AG04449 (cell line): ENCODE data around the gene ZNF672.

ENCODE experiments used
- CTCF ChIA-PET: fragments of 350-600 bp; formaldehyde crosslinking; extraction: SDS; loops from one replicate; lab custom pipeline; 2021; ENCODE audit warnings: antibody characterized with exemption; lab: Yijun Ruan, JAX
- POLR2A ChIA-PET: fragments of 400-600, 350-600 bp; formaldehyde crosslinking; extraction: SDS; loops from one replicate; lab custom pipeline; 2020; ENCODE audit warnings: antibody characterized with exemption, inconsistent platforms; lab: Yijun Ruan, JAX
- DNase-seq: peaks from one replicate; pipeline ENCODE4 v3.0.0-alpha.2; 2010; ENCODE audit warnings: low read depth, low spot score
- H3K4me3 ChIP-seq: 2 replicates; pipeline ENCODE4 v1.5.1; 2011; ENCODE audit warnings: low read depth, mild to moderate bottlenecking, control low read depth, low read length
- CTCF ChIP-seq: IDR thresholded peaks from one replicate; pipeline ENCODE4 v1.5.1; 2011; ENCODE audit warnings: mild to moderate bottlenecking, moderate library complexity, low read length, control low read depth, inconsistent platforms; ENCODE audit not compliant: insufficient read depth; ENCODE audit errors: missing control alignments

ZNF672 gene

GRCh38 chr1:248891758-248892157 lies 53.7 kb downstream of the ZNF672 start:
- no peak for TF ChIP-seq CTCF
- ChIA-PET CTCF (interaction anchor here (0.9 kb wide), 1 partner anchor 10 kb away, joined by 3 read pairs; no protein-coding TSS in a partner anchor), POLR2A (no interaction called here)
- no peak overlapping the region for H3K4me3 ChIP-seq
- DNase-seq, result no peak

- no peak for TF ChIP-seq CTCF
- H3K4me3 ChIP-seq, result no peak overlapping the region
- DNase-seq, result no peak
- CTCF ChIA-PET, result interaction anchor here (0.9 kb wide), 1 partner anchor 11 kb away, joined by 3 read pairs; no protein-coding TSS in a partner anchor
- POLR2A ChIA-PET, result no interaction called here
These were observed 54.6 kb downstream of the ZNF672 start for GRCh38 chr1:248892590-248892989.

- TF ChIP-seq CTCF, result no peak
- ChIA-PET CTCF (no interaction called here), POLR2A (no interaction called here)
- DNase-seq, result no peak
- H3K4me3 ChIP-seq, result no peak overlapping the region
These were observed 56.8 kb downstream of the ZNF672 start for GRCh38 chr1:248894837-248895236.

GRCh38 chr1:248897412-248898337 lies 59.7 kb downstream of the ZNF672 start:
- POLR2A ChIA-PET, result no interaction called here
- no peak for DNase-seq
- CTCF ChIA-PET, result no interaction called here
- no peak for TF ChIP-seq CTCF
- no peak overlapping the region for H3K4me3 ChIP-seq
